ENCODE data around the gene CACNA1C.

CACNA1C gene

GRCh38 chr12:2171672-2172426, 119.1 kb downstream of the CACNA1C start:
- DNase-seq (ENCODE audit: low spot score), result no peak

- DNase-seq (ENCODE audit: low spot score), result no peak
These were observed 119.9 kb downstream of the CACNA1C start for GRCh38 chr12:2172491-2173214.

GRCh38 chr12:2173971-2174370, 121.2 kb downstream of the CACNA1C start:
- no peak for DNase-seq (ENCODE audit: low spot score)

GRCh38 chr12:2177003-2177402, 124.2 kb downstream of the CACNA1C start:
- no peak for DNase-seq (ENCODE audit: low spot score)

- no peak for DNase-seq (ENCODE audit: low spot score)
These were observed 125.0 kb downstream of the CACNA1C start for GRCh38 chr12:2177751-2178150.

- no peak for DNase-seq (ENCODE audit: low spot score)
These were observed 126.3 kb downstream of the CACNA1C start for GRCh38 chr12:2179058-2179457.

GRCh38 chr12:2179953-2180736, 127.4 kb downstream of the CACNA1C start:
- no peak for DNase-seq (ENCODE audit: low spot score)

GRCh38 chr12:2180737-2181082, 127.9 kb downstream of the CACNA1C start:
- no peak for DNase-seq (ENCODE audit: low spot score)

- DNase-seq (ENCODE audit: low spot score), result no peak
These were observed 131.1 kb downstream of the CACNA1C start for GRCh38 chr12:2183556-2184541.

- DNase-seq (ENCODE audit: low spot score), result no peak
These were observed 133.1 kb downstream of the CACNA1C start for GRCh38 chr12:2185751-2186341.

GRCh38 chr12:2187195-2187945, 134.6 kb downstream of the CACNA1C start:
- DNase-seq (ENCODE audit: low spot score), result no peak

- no peak for DNase-seq (ENCODE audit: low spot score)
These were observed 137.3 kb downstream of the CACNA1C start for GRCh38 chr12:2190085-2190484.

GRCh38 chr12:2190896-2191533, 138.2 kb downstream of the CACNA1C start:
- DNase-seq (ENCODE audit: low spot score), result no peak

- DNase-seq (ENCODE audit: low spot score), result no peak
These were observed 138.9 kb downstream of the CACNA1C start for GRCh38 chr12:2191534-2192153.

- no peak for DNase-seq (ENCODE audit: low spot score)
These were observed 139.4 kb downstream of the CACNA1C start for GRCh38 chr12:2192231-2192630.

- no peak for DNase-seq (ENCODE audit: low spot score)
These were observed 141.3 kb downstream of the CACNA1C start for GRCh38 chr12:2194060-2194459.

GRCh38 chr12:2194571-2194970, 141.8 kb downstream of the CACNA1C start:
- DNase-seq (ENCODE audit: low spot score), result no peak

GRCh38 chr12:2195085-2195484, 142.3 kb downstream of the CACNA1C start:
- no peak for DNase-seq (ENCODE audit: low spot score)

- no peak for DNase-seq (ENCODE audit: low spot score)
These were observed 145.3 kb downstream of the CACNA1C start for GRCh38 chr12:2198005-2198501.

Data from ecto neural progenitor cell (in vitro differentiated cells).